K562 (cell line): ENCODE results near the gene LDAF1. TPM values are rescaled to one million over a fixed set of nuclear protein-coding genes. Genes with fewer than 3 reads are reported as not detected.

Source experiments
- polyA plus RNA-seq, 8 experiments: library from polyadenylated mRNA; depleted of rRNA in 4 of 8; stranded (reverse) in 5 of 8; unstranded in 3 of 8; fragments of >200 nt; fragmentation: Nextera tagmentation in 2 of 8; fragmentation: Illumina TruSeq in 1 of 8; extraction: Ambion mirVana in 2 of 8; extraction: Trizol in 1 of 8; gene quantifications; 2 replicates each; pipeline versions ENCODE4 v1.2.1 to v1.2.3, GENCODE V29; 2011 to 2014; ENCODE audit warnings: inconsistent platforms in 1 of 8, missing spikeins in 1 of 8
- total RNA-seq, 7 experiments: library from RNA; depleted of rRNA in 6 of 7; stranded (reverse); fragments of >200 nt in 6 of 7; fragmentation: Illumina TruSeq in 2 of 7; extraction: Trizol in 2 of 7; gene quantifications; 2 replicates each; pipeline versions ENCODE4 v1.2.1 to v1.2.3, GENCODE V29; 2011 to 2021; ENCODE audit warnings: low replicate concordance in 1 of 7

The LDAF1 gene
- total and polyA plus RNA-seq, 9 of the 15 experiments (the other 6 are each of a cell fraction or from before 2014, with no cell fraction given), result 7.0 to 20.1 (median 12.5) TPM

Other genes with a start within 250 kb of the LDAF1 start
- 0.12 and 0.50 TPM in 2 replicates for gene DNAH3, start 7.8 kb upstream of the LDAF1 start, total RNA-seq (2014; rRNA removed)
- 0.38 and 0.44 TPM in 2 replicates for gene DNAH3, start 7.8 kb upstream of the LDAF1 start, total RNA-seq (2014; rRNA removed; fragmentation: Illumina TruSeq; extraction: Trizol)
- gene DNAH3, start 7.8 kb upstream of the LDAF1 start, total RNA-seq (2015; rRNA removed; fragmentation: Illumina TruSeq; extraction: Trizol), result 0.40 and 0.45 TPM in 2 replicates
- 0.33 and 0.49 TPM in 2 replicates for gene DNAH3, start 7.8 kb upstream of the LDAF1 start, total RNA-seq (2021)
- 0.14 and 0.32 TPM in 2 replicates for gene DNAH3, start 7.8 kb upstream of the LDAF1 start, polyA plus RNA-seq (2011; rRNA removed)
- 0.36 and 0.39 TPM in 2 replicates for gene DNAH3, start 7.8 kb upstream of the LDAF1 start, polyA plus RNA-seq (2014; fragmentation: Illumina TruSeq; extraction: Trizol)
- under 1 TPM; 0.65 to 0.84 TPM for gene DNAH3, start 7.8 kb upstream of the LDAF1 start, polyA plus RNA-seq (2014; fragmentation: Nextera tagmentation; extraction: Ambion mirVana)
- gene DNAH3, start 7.8 kb upstream of the LDAF1 start, polyA plus RNA-seq (2014; rRNA removed), result 0.53 and 0.94 TPM in 2 replicates
- not detected in 2 replicates for gene ZP2, start 52.9 kb downstream of the LDAF1 start, total RNA-seq (2014; rRNA removed)
- not detected in 2 replicates for gene ZP2, start 52.9 kb downstream of the LDAF1 start, total RNA-seq (2014; rRNA removed; fragmentation: Illumina TruSeq; extraction: Trizol)
- not detected in 2 replicates for gene ZP2, start 52.9 kb downstream of the LDAF1 start, total RNA-seq (2015; rRNA removed; fragmentation: Illumina TruSeq; extraction: Trizol)
- not detected in 2 replicates for gene ZP2, start 52.9 kb downstream of the LDAF1 start, total RNA-seq (2021)
- gene ZP2, start 52.9 kb downstream of the LDAF1 start, polyA plus RNA-seq (2011; rRNA removed), result not detected in 2 replicates
- gene ZP2, start 52.9 kb downstream of the LDAF1 start, polyA plus RNA-seq (2014; fragmentation: Illumina TruSeq; extraction: Trizol), result not detected in 2 replicates
- not detected for gene ZP2, start 52.9 kb downstream of the LDAF1 start, polyA plus RNA-seq (2014; fragmentation: Nextera tagmentation; extraction: Ambion mirVana)
- gene ZP2, start 52.9 kb downstream of the LDAF1 start, polyA plus RNA-seq (2014; rRNA removed), result not detected in 2 replicates
- gene ANKS4B, start 75.0 kb downstream of the LDAF1 start, total RNA-seq (2014; rRNA removed), result not detected in 2 replicates
- gene ANKS4B, start 75.0 kb downstream of the LDAF1 start, total RNA-seq (2014; rRNA removed; fragmentation: Illumina TruSeq; extraction: Trizol), result not detected in 2 replicates
- not detected in 2 replicates for gene ANKS4B, start 75.0 kb downstream of the LDAF1 start, total RNA-seq (2015; rRNA removed; fragmentation: Illumina TruSeq; extraction: Trizol)
- gene ANKS4B, start 75.0 kb downstream of the LDAF1 start, total RNA-seq (2021), result not detected in 2 replicates
- gene ANKS4B, start 75.0 kb downstream of the LDAF1 start, polyA plus RNA-seq (2011; rRNA removed), result not detected in 2 replicates
- not detected in 2 replicates for gene ANKS4B, start 75.0 kb downstream of the LDAF1 start, polyA plus RNA-seq (2014; fragmentation: Illumina TruSeq; extraction: Trizol)
- gene ANKS4B, start 75.0 kb downstream of the LDAF1 start, polyA plus RNA-seq (2014; fragmentation: Nextera tagmentation; extraction: Ambion mirVana), result not detected
- not detected in 2 replicates for gene ANKS4B, start 75.0 kb downstream of the LDAF1 start, polyA plus RNA-seq (2014; rRNA removed)
- gene CRYM, start 119.6 kb downstream of the LDAF1 start, total RNA-seq (2014; rRNA removed), result 0.41 and 0.65 TPM in 2 replicates
- gene CRYM, start 119.6 kb downstream of the LDAF1 start, total RNA-seq (2014; rRNA removed; fragmentation: Illumina TruSeq; extraction: Trizol), result 0.41 and 0.47 TPM in 2 replicates
- gene CRYM, start 119.6 kb downstream of the LDAF1 start, total RNA-seq (2015; rRNA removed; fragmentation: Illumina TruSeq; extraction: Trizol), result 0.23 and 0.58 TPM in 2 replicates
- 0.98 TPM in 2 replicates for gene CRYM, start 119.6 kb downstream of the LDAF1 start, total RNA-seq (2021)
- gene CRYM, start 119.6 kb downstream of the LDAF1 start, polyA plus RNA-seq (2011; rRNA removed), result 0.56 and 0.62 TPM in 2 replicates
- gene CRYM, start 119.6 kb downstream of the LDAF1 start, polyA plus RNA-seq (2014; fragmentation: Illumina TruSeq; extraction: Trizol), result 0.47 and 0.59 TPM in 2 replicates
- gene CRYM, start 119.6 kb downstream of the LDAF1 start, polyA plus RNA-seq (2014; fragmentation: Nextera tagmentation; extraction: Ambion mirVana), result under 1 TPM; 0.08 to 0.15 TPM
- gene CRYM, start 119.6 kb downstream of the LDAF1 start, polyA plus RNA-seq (2014; rRNA removed), result 0.37 and 0.73 TPM in 2 replicates